Fibroblast of skin of right quadriceps (primary cell): ENCODE measurements around the gene NQO1.
"Not testable (repeated sequence)": the region's sequence is repeated elsewhere in the genome, so short reads cannot be mapped to it uniquely, and the experiment has no call there.

Experiments
- DNase-seq: peaks from one replicate; pipeline ENCODE4 v3.0.0-alpha.2; 2013

NQO1 gene

DNA sequence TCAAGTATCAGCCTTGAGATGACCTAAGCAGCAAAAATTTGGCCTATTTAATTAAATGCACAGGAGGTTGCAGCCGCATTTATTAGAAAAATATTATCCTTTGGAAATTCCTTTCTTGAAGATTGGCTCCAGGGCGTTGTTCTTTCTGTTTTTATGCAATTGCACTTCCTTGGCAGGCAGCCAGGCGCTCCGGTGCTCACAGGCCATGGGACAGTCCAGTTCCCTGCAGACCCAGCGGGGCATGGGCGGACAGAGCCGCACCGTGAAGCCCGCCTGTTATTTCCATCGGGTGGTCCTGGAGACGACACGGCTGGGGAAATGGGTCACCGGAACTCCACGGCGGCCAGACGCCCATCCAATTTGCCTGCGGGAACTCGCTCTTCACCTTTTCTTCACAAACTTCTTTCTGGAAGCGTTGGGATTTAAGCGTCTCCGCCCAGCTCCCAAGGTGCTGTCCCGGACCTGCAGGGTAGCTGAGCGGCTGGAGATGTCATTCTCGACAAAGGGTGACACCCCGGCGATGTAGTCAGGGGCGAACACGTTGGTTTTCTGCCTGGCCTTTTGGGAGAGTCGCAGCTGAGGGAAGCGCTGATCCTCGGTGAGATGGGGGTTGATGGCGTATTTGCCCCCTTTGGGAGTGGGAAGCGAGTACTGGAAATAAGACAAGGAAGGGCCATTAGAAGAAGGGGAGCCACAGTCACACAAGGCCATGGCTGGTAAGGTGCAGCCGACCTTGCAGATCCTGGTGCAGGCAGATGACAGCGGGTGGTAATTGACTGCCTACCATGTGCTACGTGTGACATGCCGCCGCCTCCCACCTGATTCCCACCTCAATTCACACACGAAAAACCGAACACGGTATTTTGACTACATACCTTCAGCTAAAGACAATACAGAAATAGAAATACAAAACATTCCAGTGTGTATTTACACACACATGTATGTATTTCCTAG lies 15.9 kb upstream of the NQO1 start:
- no peak for DNase-seq

DNA sequence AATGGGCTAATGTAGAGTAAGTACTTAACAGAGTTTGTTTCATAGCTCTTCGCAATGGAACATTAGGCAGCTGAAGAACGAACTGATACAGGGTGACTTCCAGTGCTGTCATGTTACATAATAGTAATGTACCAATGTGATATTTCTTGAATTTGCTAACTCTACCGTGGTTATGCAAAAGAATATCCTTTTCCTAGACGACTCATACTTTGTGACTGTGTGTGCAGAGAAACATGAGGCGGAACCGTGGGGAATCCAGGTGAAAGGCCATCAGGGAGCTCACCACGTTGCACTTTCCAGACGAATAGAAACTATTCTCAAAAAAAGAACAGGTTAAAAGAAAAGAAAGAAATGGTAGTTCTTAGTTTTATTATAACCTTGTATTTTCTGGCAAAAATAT lies 15.2 kb upstream of the NQO1 start:
- peak; percentile 24 for DNase-seq

DNA sequence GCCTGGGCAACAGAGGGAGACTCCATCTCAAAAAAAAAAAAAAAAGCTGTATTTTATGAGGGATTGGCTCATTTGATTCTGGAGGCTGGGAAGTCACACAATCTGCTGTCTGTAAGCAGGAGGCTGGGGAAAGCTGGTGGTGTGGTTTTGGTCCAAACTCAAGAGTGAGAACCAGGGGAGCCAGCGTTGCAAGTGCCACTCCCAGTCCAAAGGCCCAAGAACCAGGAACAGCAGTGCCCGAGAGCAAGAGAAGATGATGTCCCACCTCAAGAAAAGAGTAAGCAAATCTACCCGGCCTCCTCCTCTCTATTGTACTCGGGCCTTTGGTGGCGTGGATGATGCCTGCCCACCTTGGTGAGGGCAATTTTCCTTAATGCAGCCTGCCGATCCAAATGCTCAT lies 5.7 kb upstream of the NQO1 start:
- no peak for DNase-seq

DNA sequence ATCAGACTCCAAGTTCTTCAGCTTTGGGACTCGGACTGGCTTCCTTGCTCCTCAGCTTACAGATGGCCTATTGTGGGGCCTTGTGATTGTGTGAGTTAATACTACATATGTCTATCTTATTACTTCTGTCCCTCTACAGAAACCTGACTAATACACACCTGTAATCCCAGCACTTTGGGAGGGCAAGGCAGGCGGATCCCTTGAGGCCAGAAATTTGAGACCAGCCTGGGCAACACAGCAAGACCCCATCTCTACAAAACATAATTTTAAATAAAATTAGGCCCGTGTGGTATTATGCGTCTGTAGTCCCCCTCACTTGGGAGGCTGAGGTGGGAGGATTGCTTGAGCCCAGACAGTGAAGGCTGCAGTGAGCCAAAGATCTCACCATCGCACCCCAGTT lies 4.9 kb upstream of the NQO1 start:
- not testable (repeated sequence) for DNase-seq

DNA sequence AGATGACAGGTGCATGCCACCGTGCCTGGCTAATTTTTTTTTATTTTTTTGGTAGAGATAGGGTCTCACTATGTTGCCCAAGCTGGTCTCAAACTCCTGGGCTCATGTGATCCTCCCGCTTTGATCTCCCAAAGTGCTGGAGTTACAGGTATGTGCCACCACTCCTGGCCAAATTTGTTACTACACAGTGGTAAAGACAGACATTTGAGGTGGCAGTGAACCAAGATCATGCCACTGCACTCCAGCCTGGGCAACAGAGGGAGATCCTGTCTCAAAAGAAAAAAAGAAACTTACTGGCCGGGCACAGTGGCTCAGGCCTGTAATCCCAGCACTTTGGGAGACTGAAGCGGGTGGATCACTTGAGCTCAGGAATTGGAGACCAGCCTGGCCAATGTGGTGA lies 2.7 kb upstream of the NQO1 start:
- DNase-seq, result not testable (repeated sequence)

DNA sequence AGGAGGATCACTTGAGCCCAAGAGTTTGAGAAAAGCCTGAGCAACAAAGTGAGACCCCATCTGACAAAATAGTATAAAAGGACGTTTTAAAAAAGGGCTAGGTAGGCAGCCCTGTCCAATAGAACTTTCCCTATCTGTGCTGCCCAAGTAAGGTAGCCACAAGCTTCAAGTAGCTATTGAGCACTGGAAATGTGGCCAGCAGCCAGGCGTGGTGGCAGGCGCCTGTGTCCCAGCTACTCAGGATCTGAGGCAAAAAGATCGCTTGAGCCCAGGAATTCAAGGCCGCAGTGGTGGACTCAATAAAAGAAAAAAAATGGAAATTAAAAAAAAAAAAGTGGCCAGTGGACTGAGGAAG lies 1.5 kb upstream of the NQO1 start:
- no peak for DNase-seq

DNA sequence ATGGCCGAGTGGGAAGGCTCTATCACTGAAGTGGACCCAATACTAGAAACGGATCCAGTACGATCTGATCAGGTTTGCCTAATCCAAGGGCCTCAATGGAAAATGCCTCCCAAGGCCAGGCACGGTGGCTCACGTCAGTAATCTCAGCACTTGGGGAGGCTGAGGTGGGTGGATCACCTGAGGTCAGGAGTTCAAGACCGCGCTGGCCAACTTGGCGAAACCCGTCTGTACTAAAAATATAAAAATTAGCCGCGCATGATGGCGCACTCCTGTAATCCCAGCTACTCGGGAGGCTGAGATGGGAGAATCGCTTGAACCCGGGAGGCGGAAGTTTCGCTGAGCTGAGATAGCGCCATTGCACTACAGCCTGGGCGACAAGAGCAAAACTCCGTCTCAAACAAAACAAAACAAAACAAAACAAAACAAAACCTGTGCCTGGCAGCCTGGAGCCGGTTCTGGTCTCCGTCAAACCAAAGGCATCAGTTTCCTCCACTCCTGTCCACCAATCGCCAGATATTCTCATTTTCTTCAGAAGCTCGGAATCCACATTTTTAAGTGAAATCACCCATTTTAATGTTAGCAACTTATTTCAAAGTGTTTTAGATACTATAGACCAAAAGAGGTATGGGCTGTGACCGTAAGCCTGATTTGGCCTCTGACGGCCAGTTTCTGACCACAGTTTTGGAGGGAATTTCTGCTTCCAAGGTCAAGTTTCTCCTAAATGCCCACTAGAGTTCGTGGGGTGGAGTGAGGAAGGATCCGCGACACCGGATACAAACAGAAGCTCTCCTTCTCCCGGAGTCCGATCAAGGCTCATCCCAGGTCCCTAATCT lies 664 bp downstream of the NQO1 start:
- no peak for DNase-seq

DNA sequence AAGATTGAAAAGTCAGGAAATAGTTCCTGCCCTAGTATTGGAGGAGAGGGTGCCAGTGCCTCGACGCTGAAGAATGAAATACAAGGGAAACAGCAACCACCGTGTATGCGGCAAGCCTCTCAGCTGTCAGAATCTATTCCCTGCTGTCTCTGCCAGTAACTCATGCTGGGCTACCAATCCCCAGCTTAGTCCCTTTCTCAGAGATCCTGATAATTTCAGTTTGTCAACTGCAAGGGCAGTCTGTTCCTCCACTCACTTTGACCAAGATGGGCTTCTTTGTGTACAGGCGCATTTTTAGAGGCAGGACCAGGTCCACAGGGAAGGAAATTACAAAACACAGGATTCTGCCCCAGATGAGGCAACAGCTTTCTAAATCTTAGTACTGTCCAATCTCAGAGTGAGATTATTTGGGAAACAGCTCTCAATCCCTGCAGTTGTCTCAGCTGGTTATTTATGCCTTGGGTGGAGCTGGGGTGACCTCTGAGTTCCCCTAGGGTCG lies 1.3 kb downstream of the NQO1 start:
- DNase-seq, result no peak

DNA sequence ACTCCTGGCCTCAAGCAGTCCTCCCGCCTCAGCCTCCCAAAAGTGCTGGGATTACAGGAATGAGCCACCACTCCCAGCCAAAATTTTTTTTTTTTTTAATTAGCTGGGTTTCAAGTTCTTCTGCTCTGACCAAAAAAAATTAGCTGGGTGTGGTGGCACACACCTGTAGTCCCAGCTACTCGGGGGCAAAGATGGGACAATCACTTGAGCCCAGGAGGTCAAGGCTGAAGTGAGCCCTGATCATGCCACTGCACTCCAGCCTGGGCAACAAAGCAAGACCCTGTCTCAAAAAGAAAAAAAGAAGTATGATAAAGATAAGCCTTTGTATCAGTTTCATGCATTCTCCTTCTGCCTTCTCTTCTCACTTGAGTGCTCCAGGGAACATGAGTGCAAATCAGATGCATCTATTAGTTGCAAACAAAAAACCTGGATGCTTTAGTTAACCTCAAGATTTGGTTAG lies 1.9 kb downstream of the NQO1 start:
- no peak for DNase-seq

DNA sequence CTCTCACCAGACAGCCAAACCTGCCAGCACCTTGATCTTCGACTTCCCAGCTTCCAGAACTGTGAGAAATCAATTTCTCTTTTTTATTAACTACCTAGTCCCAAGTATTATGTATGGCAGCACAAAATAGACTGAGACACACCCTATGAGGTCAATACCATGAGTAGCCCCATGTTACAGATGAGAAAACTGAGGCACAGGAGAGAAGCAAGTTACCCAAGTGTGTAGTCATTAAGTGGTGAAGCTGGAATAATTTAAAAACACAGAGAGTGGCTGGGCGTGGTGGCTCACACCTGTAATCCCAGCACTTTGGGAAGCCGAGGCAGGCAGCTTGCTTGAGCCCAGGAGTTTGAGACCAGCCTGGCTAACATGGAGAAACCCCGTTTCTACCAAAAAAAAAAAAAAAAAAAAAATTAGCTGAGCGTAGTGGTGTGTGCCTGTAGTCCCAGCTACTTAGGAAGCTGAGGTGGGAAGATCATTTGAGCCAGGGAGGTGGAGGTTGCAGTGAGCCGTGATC lies 4.9 kb downstream of the NQO1 start:
- DNase-seq, result no peak

DNA sequence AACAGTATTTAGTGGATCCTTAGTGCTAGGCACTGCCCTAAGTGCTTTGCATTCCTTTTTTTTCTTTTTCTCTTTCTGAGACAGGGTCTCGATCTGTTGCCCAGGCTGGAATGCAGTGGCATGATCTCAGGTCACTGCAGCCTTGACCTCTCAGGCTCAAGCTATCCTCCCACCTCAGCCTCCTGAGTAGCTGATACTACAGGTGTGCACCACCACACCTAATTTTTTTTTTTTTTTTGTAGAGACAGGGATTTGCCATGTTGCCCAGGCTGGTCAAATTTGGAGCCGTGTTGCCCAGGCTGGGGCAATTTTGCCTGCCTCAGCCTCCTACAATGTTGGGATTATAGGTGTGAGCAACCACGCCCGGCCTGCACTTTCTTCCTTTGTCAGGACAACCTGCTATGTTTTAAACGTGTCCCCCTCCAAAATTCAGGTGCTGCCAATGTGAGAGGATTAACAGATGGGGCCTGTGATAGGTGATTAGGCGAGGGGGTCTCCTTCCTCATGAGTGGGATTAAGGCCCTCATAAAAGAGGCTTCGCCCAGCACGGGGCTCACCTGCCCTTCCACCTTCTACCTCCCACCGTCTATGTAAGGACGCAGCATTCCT lies 5.4 kb downstream of the NQO1 start:
- DNase-seq, result no peak

DNA sequence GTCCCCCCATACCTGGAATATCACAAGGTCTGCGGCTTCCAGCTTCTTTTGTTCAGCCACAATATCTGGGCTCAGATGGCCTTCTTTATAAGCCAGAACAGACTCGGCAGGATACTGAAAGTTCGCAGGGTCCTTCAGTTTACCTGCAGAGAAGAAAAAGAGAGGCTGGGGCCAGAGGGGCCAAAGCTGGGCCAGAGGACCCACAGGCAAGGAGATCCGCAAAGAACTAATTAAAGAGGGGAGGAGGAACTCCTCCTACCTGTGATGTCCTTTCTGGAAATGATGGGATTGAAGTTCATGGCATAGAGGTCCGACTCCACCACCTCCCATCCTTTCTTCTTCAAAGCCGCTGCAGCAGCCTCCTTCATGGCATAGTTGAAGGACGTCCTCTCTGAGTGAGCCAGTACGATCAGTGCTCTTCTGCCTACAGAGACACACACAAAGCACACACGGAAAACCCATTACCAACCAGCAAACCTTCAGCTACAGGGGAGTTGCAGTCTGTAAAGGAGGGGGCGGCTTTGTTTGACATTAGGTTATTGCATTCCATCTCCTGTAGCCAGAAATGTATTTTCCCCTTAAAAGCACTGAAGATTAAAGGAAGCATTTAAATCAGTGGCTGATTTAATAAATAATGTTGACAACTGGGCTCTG lies 8.1 kb downstream of the NQO1 start:
- no peak for DNase-seq

DNA sequence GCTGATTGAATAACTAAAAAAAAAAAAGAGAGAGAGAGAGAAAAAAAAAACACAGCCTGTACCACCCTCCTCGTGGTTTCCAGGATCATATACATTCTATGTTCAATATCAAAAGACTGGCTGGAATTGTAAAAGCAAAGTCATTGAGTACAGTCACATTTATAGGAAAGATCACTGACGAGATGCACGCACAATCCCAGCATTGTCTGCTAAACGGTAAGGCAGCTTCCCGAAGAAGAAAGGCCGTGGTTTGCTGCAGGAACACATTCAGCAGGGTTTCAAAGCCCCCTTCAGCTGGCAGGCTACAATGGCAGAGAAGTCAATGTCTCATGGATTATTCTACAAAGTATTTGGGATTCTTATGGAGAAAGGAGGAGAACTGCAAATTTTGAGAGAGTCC lies 9.3 kb downstream of the NQO1 start:
- DNase-seq, result no peak

DNA sequence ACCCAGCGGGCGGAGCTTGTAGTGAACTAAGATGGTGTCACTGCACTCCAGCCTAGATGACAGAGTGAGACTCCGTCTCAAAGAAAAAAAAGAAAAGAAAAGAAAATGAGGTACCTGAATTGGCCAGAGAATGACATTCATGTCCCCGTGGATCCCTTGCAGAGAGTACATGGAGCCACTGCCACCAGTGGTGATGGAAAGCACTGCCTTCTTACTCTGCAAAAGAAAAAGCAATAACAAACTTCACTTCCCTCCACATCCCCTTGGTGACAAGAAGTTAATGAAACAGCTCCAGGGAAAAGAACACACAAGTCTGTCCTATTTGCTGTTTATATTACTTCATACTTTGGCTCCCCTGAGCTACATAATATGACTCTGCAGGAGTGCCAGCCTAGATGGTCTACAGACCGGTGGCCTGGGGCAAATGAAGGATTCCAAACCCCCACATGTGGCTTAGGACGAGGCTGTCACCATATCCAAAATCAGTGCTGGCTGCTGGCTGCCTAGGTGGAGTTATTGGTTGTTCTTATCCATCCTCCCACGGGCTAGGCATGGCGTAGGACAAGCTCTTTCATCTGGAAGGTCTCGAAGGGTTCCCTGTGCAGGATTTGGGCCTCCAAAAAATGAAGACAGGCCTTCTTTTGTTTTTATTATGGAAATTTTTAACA lies 13.3 kb downstream of the NQO1 start:
- DNase-seq, result no peak

DNA sequence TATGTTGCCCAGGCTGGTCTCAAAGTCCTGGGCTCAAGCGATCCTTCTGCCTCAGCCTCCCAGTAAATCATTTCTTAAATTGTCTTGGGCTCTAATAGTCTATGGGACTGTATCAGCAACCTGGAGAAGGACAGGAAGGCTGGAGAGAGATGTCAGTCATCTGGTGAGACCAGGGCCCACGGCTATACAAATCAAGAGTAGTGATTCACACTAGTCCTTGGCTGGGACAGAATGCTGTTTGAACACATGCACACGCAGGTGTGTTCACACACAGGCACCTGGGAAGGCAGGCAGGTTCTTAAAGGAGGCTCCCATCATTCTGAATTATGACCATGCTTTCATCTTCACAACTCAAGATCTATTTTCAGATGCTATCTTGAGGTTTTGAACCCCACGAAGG lies 14.1 kb downstream of the NQO1 start:
- no peak for DNase-seq

DNA sequence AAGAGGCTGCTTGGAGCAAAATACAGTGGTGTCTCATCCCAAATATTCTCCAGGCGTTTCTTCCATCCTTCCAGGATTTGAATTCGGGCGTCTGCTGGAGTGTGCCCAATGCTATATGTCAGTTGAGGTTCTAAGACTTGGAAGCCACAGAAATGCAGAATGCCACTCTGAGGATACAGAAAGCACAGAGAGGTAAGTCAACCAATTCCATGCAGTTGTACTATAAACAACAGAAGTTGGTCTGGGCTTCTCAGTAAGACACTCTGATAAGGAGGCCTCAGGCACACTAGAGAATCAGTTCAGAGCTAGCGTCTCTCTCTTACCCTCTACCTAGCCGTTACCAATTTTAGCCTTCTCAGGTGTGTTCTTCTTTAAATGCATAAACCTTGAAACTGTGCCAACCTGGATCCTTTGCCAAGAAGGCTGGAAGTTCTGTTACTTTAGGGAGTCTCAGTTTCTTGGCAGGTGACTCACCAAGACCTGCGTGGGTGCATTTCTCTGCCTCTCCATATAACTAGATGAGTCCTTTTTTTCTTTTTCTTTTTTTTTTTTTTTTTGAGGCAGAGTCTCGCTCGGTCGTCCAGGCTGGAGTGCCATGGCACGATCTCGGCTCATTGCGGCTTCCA lies 15.1 kb downstream of the NQO1 start:
- DNase-seq, result peak; percentile 52

DNA sequence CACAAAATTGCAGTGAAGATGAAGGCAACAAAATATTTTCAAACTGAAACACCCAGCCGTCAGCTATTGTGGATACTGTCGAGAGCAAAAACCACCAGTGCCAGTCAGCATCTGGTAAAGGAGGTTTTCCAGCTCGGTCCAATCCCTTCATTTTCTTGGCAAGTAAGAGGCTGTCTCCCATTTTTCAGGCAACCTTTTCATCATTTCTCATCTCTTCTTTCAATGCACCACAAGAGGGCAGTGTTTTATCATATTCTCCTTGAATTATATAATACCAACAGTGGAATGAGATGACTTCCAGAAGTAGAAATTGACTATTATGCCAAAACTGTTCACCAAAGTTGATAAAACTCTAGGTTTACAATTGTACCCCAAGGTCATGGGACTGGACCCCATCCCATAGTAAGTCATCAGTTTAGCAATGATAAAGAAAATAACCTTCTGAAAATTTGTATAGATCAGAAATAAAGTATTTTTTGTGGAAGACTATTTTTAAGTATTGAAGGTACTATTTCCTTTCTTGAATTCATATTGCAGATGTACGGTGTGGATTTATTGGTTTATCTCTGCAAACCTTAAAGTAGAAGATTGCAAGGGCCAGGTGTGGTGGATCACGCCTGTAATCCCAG lies 16.8 kb downstream of the NQO1 start:
- DNase-seq, result peak; percentile 68

DNA sequence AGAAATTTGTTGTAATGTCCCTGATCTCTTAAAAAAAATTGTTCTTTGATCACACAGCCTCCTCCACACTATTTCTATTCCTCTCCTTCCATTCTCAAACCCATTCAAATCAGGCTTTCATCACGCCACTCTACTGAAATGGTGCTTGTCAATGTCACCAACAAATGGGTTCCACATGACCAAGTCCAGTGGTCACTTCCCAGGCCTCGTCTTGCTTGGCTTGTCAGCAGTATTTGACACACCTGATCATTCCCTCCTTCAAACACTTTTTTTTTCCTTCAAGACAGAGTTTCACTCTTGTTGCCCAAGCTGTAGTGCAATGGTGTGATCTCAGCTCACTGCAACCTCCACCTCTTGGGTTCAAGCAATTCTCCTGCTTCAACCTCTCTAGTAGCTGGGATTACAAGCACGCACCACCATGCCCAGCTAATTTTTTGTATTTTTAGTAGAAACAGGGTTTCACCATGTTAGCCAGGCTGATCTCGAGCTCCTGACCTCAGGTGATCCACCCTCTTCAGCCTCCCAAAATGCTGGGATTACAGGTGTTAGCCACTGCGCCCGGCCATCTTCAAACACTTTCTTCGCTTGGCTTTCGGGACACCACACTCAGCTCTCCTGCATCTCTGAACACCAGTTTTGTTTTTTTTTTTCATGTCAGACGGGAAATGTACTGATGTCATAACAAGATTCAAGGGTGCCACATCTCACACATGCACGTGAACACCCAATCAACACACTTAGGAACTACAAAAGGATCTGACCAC lies 18.3 kb downstream of the NQO1 start:
- no peak for DNase-seq

DNA sequence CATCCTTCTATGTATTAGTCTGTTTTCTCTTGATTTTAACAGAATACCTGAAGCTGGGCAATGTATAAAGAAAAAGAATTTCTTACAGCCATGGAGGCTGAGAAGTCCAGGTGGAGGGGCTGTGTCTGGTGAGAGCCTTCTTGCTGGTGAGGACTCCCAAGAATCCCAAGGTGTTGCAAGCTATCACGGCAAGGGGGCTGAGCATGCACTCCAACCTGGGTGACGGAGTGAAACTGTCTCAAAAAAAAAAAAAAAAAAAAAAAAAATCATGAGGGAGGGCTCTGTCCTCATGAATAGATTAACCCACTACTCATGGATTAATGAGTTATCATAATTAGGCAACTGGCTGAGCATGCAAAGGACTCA lies 19.4 kb downstream of the NQO1 start:
- DNase-seq, result no peak

DNA sequence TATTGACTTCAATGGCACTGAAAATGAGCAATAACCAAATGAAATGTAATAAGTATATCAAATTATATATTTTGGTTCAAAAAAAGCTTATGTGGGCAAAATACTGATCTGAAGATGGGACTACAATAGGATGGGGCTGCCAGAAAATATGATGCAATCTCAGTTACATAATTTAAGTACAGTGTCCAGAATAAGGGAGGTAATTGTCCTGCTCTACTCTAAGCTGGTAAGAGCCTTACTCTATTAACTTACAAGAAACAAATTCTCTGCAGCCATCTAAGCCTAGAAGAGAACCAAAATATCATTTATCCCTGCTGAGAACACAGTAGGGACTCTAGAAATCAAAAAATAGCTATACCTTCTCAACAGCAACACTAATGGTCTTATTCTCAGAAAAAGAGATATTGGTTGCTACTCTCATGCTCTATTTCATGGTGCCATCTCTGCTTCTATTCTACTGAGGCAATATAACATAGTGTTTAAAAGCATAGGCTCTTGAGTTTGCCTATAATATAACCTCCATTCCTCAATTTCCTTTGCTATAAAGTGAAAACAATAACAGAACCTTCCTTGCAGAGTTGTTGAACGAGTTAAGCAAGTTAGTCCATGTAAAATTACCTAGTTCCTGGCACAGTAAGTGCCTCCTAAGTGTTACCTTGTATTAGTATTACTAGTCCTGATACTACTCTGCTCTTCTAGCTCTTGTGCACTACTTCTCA lies 19.9 kb downstream of the NQO1 start:
- no peak for DNase-seq
